ENCODE data around the gene MED26.
"Not testable (repeated sequence)": the region's sequence is repeated elsewhere in the genome, so short reads cannot be mapped to it uniquely, and the experiment has no call there.

The MED26 gene

GRCh38 chr19:16571822-16572331 is 56.1 kb downstream of the MED26 start:
- no peak for DNase-seq

- DNase-seq, result no peak
Measured at GRCh38 chr19:16571283-16571682, 56.7 kb downstream of the MED26 start.

GRCh38 chr19:16569609-16570320 is 58.2 kb downstream of the MED26 start:
- DNase-seq, result no peak

- DNase-seq, result no peak
Measured at GRCh38 chr19:16566702-16567101, 61.3 kb downstream of the MED26 start.

- no peak for DNase-seq
Measured at GRCh38 chr19:16566161-16566560, 61.8 kb downstream of the MED26 start.

- DNase-seq, result no peak
Measured at GRCh38 chr19:16564842-16565241, 63.2 kb downstream of the MED26 start.

- no peak for DNase-seq
Measured at GRCh38 chr19:16562608-16563025, 65.4 kb downstream of the MED26 start.

- DNase-seq, result peak; percentile 11
Measured at GRCh38 chr19:16561382-16561781, 66.6 kb downstream of the MED26 start.

GRCh38 chr19:16559780-16560276 is 68.2 kb downstream of the MED26 start:
- no peak for DNase-seq

- DNase-seq, result no peak
Measured at GRCh38 chr19:16554776-16555175, 73.2 kb downstream of the MED26 start.

- DNase-seq, result not testable (repeated sequence)
Measured at GRCh38 chr19:16551902-16552301, 76.1 kb downstream of the MED26 start.

GRCh38 chr19:16548956-16549355 is 79.0 kb downstream of the MED26 start:
- DNase-seq, result no peak

- no peak for DNase-seq
Measured at GRCh38 chr19:16544473-16545231, 83.4 kb downstream of the MED26 start.

- not testable (repeated sequence) for DNase-seq
Measured at GRCh38 chr19:16543734-16544133, 84.3 kb downstream of the MED26 start.

GRCh38 chr19:16542910-16543472 is 85.0 kb downstream of the MED26 start:
- DNase-seq, result no peak

GRCh38 chr19:16542045-16542909 is 85.7 kb downstream of the MED26 start, which contains the start of gene CHERP:
TSS of gene CHERP (minus strand) at chr19:16542437. CDS start at chr19:16542378, 59 bp downstream.
- DNase-seq, result peak; percentile 85

- DNase-seq, result no peak
Measured at GRCh38 chr19:16541526-16542044, 86.4 kb downstream of the MED26 start.

- no peak for DNase-seq
Measured at GRCh38 chr19:16540948-16541347, 87.1 kb downstream of the MED26 start.

GRCh38 chr19:16537111-16537510 is 90.9 kb downstream of the MED26 start:
- no peak for DNase-seq

- DNase-seq, result no peak
Measured at GRCh38 chr19:16536130-16536529, 91.9 kb downstream of the MED26 start.

GRCh38 chr19:16535381-16535780 is 92.6 kb downstream of the MED26 start:
- no peak for DNase-seq
